Measurements from ENCODE around the gene PCBP3.

PCBP3 gene

GRCh38 chr21:45983649-45983965, 340.1 kb downstream of the PCBP3 start:
- no peak for TF ChIP-seq CTCF (IDR thresholded peaks at IDR 0.05)

- TF ChIP-seq CTCF (IDR thresholded peaks at IDR 0.05): no peak
These were observed 340.5 kb downstream of the PCBP3 start for GRCh38 chr21:45983981-45984551.

GRCh38 chr21:45984584-45985095, 341.1 kb downstream of the PCBP3 start:
- no peak for TF ChIP-seq CTCF (IDR thresholded peaks at IDR 0.05)

GRCh38 chr21:45985471-45986315, 342.2 kb downstream of the PCBP3 start:
- TF ChIP-seq CTCF (IDR thresholded peaks at IDR 0.05): no peak

GRCh38 chr21:45986316-45987051, 343.0 kb downstream of the PCBP3 start:
- TF ChIP-seq CTCF (IDR thresholded peaks at IDR 0.05): no peak

GRCh38 chr21:45987121-45987711, 343.7 kb downstream of the PCBP3 start:
- TF ChIP-seq CTCF (IDR thresholded peaks at IDR 0.05): no peak

Data from LNCAP (cell line).